GM12873 (cell line): ENCODE data around the gene BIRC5.

ENCODE experiments used
- TF ChIP-seq, protein P1 (sequence below): IDR thresholded peaks from 2 replicates; pipeline ENCODE4 v1.5.1; 2012; ENCODE audit warnings: low read depth, mild to moderate bottlenecking, moderate library complexity, low read length, control low read depth; ENCODE audit not compliant: insufficient read depth; ENCODE audit errors: missing control alignments

Gene BIRC5

DNA sequence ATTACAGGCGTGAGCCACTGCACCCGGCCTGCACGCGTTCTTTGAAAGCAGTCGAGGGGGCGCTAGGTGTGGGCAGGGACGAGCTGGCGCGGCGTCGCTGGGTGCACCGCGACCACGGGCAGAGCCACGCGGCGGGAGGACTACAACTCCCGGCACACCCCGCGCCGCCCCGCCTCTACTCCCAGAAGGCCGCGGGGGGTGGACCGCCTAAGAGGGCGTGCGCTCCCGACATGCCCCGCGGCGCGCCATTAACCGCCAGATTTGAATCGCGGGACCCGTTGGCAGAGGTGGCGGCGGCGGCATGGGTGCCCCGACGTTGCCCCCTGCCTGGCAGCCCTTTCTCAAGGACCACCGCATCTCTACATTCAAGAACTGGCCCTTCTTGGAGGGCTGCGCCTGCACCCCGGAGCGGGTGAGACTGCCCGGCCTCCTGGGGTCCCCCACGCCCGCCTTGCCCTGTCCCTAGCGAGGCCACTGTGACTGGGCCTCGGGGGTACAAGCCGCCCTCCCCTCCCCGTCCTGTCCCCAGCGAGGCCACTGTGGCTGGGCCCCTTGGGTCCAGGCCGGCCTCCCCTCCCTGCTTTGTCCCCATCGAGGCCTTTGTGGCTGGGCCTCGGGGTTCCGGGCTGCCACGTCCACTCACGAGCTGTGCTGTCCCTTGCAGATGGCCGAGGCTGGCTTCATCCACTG, at the start of gene BIRC5:
Gene BIRC5, plus strand, starts transcription at position 238 of the 690 bp plus-strand sequence. Its CDS starts 64 bp downstream, at position 302.
- TF ChIP-seq, protein P1, sequence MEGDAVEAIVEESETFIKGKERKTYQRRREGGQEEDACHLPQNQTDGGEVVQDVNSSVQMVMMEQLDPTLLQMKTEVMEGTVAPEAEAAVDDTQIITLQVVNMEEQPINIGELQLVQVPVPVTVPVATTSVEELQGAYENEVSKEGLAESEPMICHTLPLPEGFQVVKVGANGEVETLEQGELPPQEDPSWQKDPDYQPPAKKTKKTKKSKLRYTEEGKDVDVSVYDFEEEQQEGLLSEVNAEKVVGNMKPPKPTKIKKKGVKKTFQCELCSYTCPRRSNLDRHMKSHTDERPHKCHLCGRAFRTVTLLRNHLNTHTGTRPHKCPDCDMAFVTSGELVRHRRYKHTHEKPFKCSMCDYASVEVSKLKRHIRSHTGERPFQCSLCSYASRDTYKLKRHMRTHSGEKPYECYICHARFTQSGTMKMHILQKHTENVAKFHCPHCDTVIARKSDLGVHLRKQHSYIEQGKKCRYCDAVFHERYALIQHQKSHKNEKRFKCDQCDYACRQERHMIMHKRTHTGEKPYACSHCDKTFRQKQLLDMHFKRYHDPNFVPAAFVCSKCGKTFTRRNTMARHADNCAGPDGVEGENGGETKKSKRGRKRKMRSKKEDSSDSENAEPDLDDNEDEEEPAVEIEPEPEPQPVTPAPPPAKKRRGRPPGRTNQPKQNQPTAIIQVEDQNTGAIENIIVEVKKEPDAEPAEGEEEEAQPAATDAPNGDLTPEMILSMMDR: no peak

GRCh38 chr17:78164748-78165607, 49.1 kb upstream of the BIRC5 start:
- TF ChIP-seq, protein P1: no peak

DNA sequence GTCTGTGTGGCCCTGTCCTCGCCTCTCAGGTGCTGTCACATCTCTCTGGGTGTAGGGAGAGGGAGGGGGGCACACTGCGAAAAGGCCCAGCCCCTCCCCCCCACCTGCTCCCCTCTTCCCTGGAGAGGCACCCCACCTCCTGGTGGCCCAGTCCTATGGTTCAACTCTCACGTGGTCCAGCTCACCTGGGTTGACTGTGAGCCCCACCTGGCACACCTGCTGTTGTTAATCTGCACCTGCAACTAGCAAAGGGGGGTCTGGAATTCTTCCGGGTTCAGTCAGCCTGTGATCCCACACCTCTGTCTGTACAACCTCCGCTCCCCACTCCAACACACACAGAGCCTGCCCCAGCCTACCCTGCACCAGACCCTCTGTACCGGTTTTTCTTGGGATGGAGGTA, 47.6 kb upstream of the BIRC5 start:
- TF ChIP-seq, protein P1: no peak

GRCh38 chr17:78168242-78168902, 45.7 kb upstream of the BIRC5 start, which contains the start of gene SYNGR2:
Gene SYNGR2, plus strand, starts transcription at chr17:78168581. Its CDS starts 36 bp downstream, at chr17:78168617.
- TF ChIP-seq, protein P1: no peak

DNA sequence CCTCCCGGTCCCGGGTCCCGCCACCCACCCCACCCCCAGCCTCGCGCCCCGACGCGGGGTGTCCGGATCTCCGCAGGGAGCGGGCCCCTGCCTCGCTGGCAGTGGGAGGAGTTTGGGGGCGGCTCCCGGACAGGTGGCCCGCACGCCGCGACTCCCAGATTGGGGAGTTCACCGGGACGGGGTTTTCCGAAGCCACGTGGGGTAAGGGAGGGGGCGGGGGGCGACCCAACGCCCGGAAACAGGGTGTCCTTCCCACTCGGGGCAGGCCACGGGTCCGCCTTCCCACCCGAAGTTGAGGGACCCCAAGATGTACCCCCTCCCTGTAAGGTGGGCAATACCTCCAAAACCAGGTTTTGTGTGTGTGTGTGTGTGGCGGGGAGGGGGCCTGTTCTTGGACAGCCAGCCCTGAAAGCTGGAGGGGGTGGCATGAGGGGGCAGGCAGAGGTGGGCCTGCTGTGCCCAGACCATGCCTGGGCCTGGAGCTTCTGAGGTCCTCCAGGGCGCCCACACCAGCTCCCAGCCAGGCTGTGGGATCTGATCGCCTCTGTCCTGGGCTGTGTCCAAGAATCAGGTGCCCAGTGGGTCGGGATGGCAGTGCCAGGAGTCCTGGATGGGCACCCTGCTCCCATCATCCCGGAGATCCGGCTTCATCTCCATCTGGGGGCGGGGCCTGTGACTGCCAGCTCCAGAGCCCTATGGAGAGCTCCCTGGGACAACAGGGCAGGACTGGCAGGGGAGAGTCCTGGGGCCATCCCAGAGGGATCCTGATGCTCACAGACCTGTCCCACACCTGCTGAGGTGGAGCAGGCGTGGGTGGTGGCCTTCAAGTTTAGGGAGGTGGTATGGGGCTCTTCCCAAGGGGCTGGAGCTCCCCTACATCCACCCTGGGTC, 44.9 kb upstream of the BIRC5 start:
- TF ChIP-seq, protein P1: no peak

GRCh38 chr17:78170692-78171590, 43.1 kb upstream of the BIRC5 start:
- TF ChIP-seq, protein P1: no peak
